NCI-H774 (cell line): Measurements from ENCODE around the gene TWNK.
A peak's percentile ranks its signal among the peaks of the same experiment; 100 is the strongest.
"Not testable (repeated sequence)": the region's sequence is repeated elsewhere in the genome, so short reads cannot be mapped to it uniquely, and the experiment has no call there.

ENCODE experiments used
- DNase-seq: peaks from one replicate; lab custom pipeline; 2025; lab: John Stamatoyannopoulos, UW

The TWNK gene

GRCh38 chr10:101030496-101031127 lies 43.3 kb downstream of the TWNK start:
- DNase-seq: no peak

GRCh38 chr10:101031128-101031795 lies 43.9 kb downstream of the TWNK start, which contains the start of the genes PDZD7 and SFXN3:
Gene PDZD7 (minus strand): TSS chr10:101031129. CDS start chr10:101030219, 910 bp downstream.
Gene SFXN3 (plus strand): TSS chr10:101031234. CDS start chr10:101034695, 3,461 bp downstream.
- DNase-seq: peak; percentile 62

GRCh38 chr10:101031796-101032636 lies 44.7 kb downstream of the TWNK start:
- DNase-seq: no peak

GRCh38 chr10:101032637-101033224 lies 45.4 kb downstream of the TWNK start:
- no peak for DNase-seq

GRCh38 chr10:101033276-101033675 lies 45.9 kb downstream of the TWNK start:
- DNase-seq: no peak

- not testable (repeated sequence) for DNase-seq
Observed at GRCh38 chr10:101034404-101034803, 47.1 kb downstream of the TWNK start.

GRCh38 chr10:101035314-101035713 lies 48.0 kb downstream of the TWNK start:
- DNase-seq: no peak

GRCh38 chr10:101035916-101036702 lies 48.8 kb downstream of the TWNK start:
- no peak for DNase-seq

- no peak for DNase-seq
Observed at GRCh38 chr10:101036726-101037125, 49.4 kb downstream of the TWNK start.

- DNase-seq: no peak
Observed at GRCh38 chr10:101038484-101038883, 51.1 kb downstream of the TWNK start.

- DNase-seq: no peak
Observed at GRCh38 chr10:101040061-101040460, 52.7 kb downstream of the TWNK start.

- no peak for DNase-seq
Observed at GRCh38 chr10:101040851-101041250, 53.5 kb downstream of the TWNK start.

GRCh38 chr10:101041252-101041761 lies 54.0 kb downstream of the TWNK start:
- peak; percentile 21 for DNase-seq

GRCh38 chr10:101042118-101042517 lies 54.8 kb downstream of the TWNK start:
- no peak for DNase-seq

GRCh38 chr10:101042667-101043362 lies 55.5 kb downstream of the TWNK start:
- DNase-seq: peak; percentile 89

- DNase-seq: no peak
Observed at GRCh38 chr10:101043363-101043707, 56.0 kb downstream of the TWNK start.
